Breast epithelium (tissue), 3 donors: ENCODE results near the gene APOA1.

Source experiments
- CTCF ChIP-seq, 3 donors: fragments of 450-650 bp; IDR thresholded peaks; one replicate each; pipeline ENCODE4 v1.5.1; 2016 to 2017; ENCODE audit warnings: antibody characterized with exemption in 3 of 3, mild to moderate bottlenecking in 3 of 3, moderate library complexity in 3 of 3
- POLR2A ChIP-seq: fragments of 450-650 bp; IDR thresholded peaks from one replicate; pipeline ENCODE4 v1.6.1; 2016; ENCODE audit warnings: antibody characterized with exemption, mild to moderate bottlenecking, moderate library complexity
- POLR2AphosphoS5 ChIP-seq, 3 donors: sonication (generic); formaldehyde crosslinking; IDR thresholded peaks; one replicate each; pipeline ENCODE4 v1.6.1; 2017; ENCODE audit warnings: antibody characterized with exemption in 3 of 3

DNA sequence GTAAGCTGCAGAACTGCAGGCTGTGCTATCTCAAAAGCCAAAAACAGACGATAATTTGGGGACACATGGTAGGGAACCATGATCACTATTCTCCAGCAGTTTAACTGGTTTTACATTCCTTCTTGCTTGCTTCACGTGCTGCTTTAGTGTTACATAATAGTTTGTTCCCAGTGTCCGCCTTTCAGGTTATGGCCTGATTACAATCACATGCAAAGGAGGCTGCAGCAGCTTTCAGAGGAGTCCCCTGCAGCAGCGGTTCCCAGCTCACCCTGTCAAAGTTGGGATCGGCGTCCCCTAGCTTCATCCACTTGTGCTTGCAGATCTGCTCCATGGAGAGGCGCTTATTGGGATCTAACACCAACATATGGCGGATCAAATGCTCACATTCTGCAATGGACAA, 39.2 kb upstream of the APOA1 start:
- TF ChIP-seq CTCF (IDR thresholded peaks at IDR 0.05) = no peak
- no peak for TF ChIP-seq POLR2AphosphoS5 (IDR thresholded peaks at IDR 0.05)
- no peak for TF ChIP-seq POLR2A
